Ishikawa (cell line): ENCODE data around the gene PCYT1A.

ENCODE experiments used
- CEBPB ChIP-seq: IDR thresholded peaks from 2 replicates; pipeline ENCODE4 v1.6.1; 2012
- CREB1 ChIP-seq: IDR thresholded peaks from 2 replicates; pipeline ENCODE4 v1.6.1; 2012; ENCODE audit warnings: low read depth
- EGR1 ChIP-seq: IDR thresholded peaks from 2 replicates; pipeline ENCODE4 v1.6.1; 2012
- EP300 ChIP-seq: IDR thresholded peaks from 2 replicates; pipeline ENCODE4 v1.6.1; 2012; ENCODE audit warnings: borderline replicate concordance
- FOXM1 ChIP-seq: IDR thresholded peaks from 2 replicates; pipeline ENCODE4 v1.6.1; 2012; ENCODE audit warnings: low read depth, borderline replicate concordance
- MAX ChIP-seq: IDR thresholded peaks from 2 replicates; pipeline ENCODE4 v1.6.1; 2012
- NFIC ChIP-seq: IDR thresholded peaks from 2 replicates; pipeline ENCODE4 v1.6.1; 2012
- RAD21 ChIP-seq: IDR thresholded peaks from 2 replicates; pipeline ENCODE4 v1.6.1; 2012; ENCODE audit warnings: low read depth
- REST ChIP-seq: IDR thresholded peaks from 2 replicates; pipeline ENCODE4 v1.6.1; 2012; ENCODE audit warnings: low read depth, mild to moderate bottlenecking
- TAF1 ChIP-seq: IDR thresholded peaks from 2 replicates; pipeline ENCODE4 v1.6.1; 2012; ENCODE audit warnings: low read depth, mild to moderate bottlenecking
- TCF12 ChIP-seq: IDR thresholded peaks from 2 replicates; pipeline ENCODE4 v1.6.1; 2012; ENCODE audit warnings: low read depth
- TEAD4 ChIP-seq: IDR thresholded peaks from 2 replicates; pipeline ENCODE4 v1.6.1; 2012
- USF1 ChIP-seq: IDR thresholded peaks from 2 replicates; pipeline ENCODE4 v1.6.1; 2012
- YY1 ChIP-seq: IDR thresholded peaks from 2 replicates; pipeline ENCODE4 v1.6.1; 2012; ENCODE audit warnings: low read depth
- ZBTB7A ChIP-seq: IDR thresholded peaks from 2 replicates; pipeline ENCODE4 v1.6.1; 2012; ENCODE audit warnings: low read depth

PCYT1A gene

GRCh38 chr3:196238612-196239560, 48.6 kb downstream of the PCYT1A start:
- TF ChIP-seq TCF12 (no peak), USF1 (no peak), YY1 (no peak), ZBTB7A (no peak), REST (no peak), TEAD4 (no peak), CREB1 (no peak), NFIC (no peak), EGR1 (no peak), CEBPB (no peak), EP300 (no peak), MAX (no peak), RAD21 (no peak), FOXM1 (no peak), TAF1 (no peak)

- TF ChIP-seq RAD21 (no peak), TCF12 (no peak)
Measured at GRCh38 chr3:196237203-196237602, 50.3 kb downstream of the PCYT1A start.

GRCh38 chr3:196236223-196236622, 51.3 kb downstream of the PCYT1A start:
- TF ChIP-seq NFIC (no peak), TAF1 (no peak), FOXM1 (no peak), CEBPB (no peak), YY1 (no peak), EP300 (no peak), CREB1 (no peak), MAX (no peak), TCF12 (no peak)

GRCh38 chr3:196235452-196236122, 51.9 kb downstream of the PCYT1A start:
- TF ChIP-seq EP300 (no peak), ZBTB7A (no peak), REST (no peak), TCF12 (no peak), YY1 (no peak), CEBPB (no peak), CREB1 (no peak), MAX (no peak), USF1 (no peak)

GRCh38 chr3:196232882-196233251, 54.7 kb downstream of the PCYT1A start:
- no peak for TF ChIP-seq RAD21
- TF ChIP-seq TEAD4: no peak
- no peak for TF ChIP-seq TAF1
- no peak for TF ChIP-seq FOXM1
- TF ChIP-seq CREB1: no peak
- TF ChIP-seq USF1: no peak
- TF ChIP-seq EP300: no peak
- TF ChIP-seq MAX: no peak
- TF ChIP-seq NFIC: no peak
- no peak for TF ChIP-seq YY1
- no peak for TF ChIP-seq CEBPB
